Amygdala (tissue), 56 donors: ENCODE data around the gene FNIP1.
"Not testable (repeated sequence)": the region's sequence is repeated elsewhere in the genome, so short reads cannot be mapped to it uniquely, and the experiment has no call there.

Experiments used
- DNase-seq, 56 donors: peaks; one replicate each; lab custom pipeline; 2025; lab: John Stamatoyannopoulos, UW

FNIP1 gene

GRCh38 chr5:131611064-131611381, 185.8 kb downstream of the FNIP1 start:
- no peak for DNase-seq

GRCh38 chr5:131610198-131611063, 186.4 kb downstream of the FNIP1 start:
- no peak for DNase-seq

GRCh38 chr5:131609774-131610173, 187.0 kb downstream of the FNIP1 start:
- no peak for DNase-seq

- DNase-seq, result no peak
Measured at GRCh38 chr5:131608597-131608996, 188.2 kb downstream of the FNIP1 start.

GRCh38 chr5:131607903-131608540, 188.8 kb downstream of the FNIP1 start:
- DNase-seq, result no peak

GRCh38 chr5:131607418-131607817, 189.4 kb downstream of the FNIP1 start:
- no peak for DNase-seq

GRCh38 chr5:131605086-131605485, 191.7 kb downstream of the FNIP1 start:
- DNase-seq, result no peak

GRCh38 chr5:131595088-131596033, 201.5 kb downstream of the FNIP1 start:
- DNase-seq, result no peak

- DNase-seq, result no peak
Measured at GRCh38 chr5:131593921-131594320, 202.9 kb downstream of the FNIP1 start.

GRCh38 chr5:131593436-131593835, 203.4 kb downstream of the FNIP1 start:
- DNase-seq, result not testable (repeated sequence)
